ENCODE results near the gene TRIB2.

Gene TRIB2

DNA sequence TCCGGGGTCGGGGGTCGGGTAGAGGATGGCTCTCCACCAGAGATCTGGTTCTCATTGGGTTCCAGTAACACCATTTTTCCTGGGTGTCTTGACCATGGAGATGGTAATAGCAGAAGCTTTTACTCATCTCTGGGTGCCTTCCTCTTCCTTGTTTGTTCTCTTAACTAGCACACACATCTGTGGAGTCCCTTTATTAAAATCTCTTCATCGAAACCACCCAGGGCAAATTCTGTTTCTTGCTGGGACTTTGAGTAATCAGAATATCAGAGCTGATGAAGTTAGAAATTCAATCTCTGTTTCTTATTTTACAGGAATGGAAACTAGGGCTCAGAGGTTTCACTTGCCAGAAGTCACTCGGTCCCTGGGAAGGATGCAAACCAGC is 15.0 kb upstream of the TRIB2 start:
- no peak for DNase-seq

DNA sequence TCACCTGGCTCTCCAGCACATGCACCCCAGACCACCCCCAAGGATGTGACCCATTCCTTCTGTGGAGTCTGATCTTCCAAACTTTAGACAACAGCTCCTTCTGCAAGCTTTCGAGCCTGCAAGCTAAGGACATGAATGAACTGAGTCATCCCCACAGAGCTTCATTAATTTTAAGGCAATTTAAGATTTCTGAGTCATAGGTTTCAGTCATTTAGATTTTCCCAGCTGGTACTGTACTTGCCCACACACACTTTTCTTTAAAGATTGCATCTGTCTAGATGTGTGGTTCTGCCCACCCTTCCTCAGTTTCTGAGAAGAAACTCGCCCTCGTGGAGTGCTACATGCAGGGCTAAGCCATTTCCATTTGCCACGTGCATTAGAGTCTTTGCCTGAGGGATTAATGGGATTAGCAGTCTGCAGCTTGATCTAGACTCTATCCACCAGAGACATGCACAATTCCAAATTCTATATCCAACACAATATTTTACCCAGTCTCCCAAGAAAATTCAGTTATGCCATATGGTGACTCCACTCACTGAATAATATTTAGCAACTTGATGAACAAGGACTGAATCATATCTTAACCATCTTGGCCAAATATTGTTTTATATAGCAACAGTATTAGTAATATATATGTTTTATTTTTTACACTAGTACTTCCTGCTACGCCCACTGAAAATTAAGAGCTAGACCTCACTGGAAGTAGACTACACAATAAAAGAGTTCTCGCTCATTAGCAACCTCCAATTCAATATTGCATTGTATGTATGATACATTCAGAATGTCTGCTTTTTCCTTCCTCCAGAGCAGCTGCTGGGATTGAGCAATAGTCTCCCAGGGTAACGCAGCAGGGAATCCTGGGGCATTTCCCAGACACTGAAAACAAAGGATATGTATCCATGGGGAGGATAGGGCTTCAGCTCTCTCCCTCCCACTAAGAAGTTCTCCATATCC is 14.3 kb upstream of the TRIB2 start:
- DNase-seq, result peak; percentile 80

DNA sequence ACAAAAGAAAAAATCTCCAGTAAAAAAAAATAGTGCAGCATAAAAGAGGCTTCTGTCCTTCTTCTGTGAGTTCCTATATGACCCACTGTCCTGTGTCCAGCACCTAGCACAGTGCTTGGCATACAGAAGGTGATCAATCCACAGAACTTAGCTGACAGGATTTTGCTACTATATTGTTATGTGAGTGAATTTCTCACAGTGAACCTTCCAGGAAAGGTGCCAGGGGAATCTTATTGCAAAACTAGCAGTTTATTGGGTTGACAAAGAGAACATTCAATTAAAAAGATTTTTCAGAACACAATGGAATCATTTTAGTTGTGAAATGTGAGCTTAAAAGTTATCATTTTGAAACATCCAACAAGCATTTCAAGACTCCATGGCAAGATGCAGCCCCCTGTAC is 12.4 kb upstream of the TRIB2 start:
- no peak for DNase-seq

DNA sequence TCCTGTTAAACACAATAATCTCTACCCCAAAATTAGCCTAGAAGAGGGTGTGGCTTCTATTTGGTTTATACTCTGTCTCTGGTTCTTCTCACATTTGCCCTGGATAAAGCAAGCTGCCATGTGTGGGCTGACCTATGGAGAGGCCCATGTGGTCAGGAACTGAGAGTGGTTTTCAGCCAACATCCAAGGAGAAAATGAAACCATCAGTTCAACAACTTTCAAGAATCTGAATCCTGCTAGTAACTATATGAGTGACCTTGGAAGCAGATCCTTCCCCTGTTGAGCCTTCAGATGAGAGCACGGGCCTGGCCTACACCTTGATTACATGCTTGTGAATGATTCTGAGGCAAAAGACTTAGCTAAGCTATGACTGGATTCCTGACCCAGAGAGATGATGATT is 11.5 kb upstream of the TRIB2 start:
- no peak for DNase-seq

DNA sequence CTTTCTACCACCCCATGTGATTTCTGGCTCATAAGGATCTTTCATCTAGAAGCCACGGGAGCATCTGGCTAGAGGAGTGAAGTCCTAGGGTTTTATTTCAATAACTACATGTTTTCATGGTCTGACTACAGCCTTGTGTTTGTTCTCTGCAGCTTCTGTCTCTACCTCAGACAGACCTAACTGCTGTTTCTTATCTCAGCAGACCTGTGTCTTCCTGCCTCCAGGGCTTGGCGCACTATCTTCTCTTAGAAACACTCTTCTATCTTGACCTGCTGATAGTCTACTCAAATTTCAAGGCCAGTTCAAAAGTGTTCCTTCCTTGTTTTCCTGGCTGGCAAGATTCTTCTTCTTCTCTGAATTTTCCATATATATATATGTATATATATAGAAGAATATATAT is 11.0 kb upstream of the TRIB2 start:
- no peak for DNase-seq

DNA sequence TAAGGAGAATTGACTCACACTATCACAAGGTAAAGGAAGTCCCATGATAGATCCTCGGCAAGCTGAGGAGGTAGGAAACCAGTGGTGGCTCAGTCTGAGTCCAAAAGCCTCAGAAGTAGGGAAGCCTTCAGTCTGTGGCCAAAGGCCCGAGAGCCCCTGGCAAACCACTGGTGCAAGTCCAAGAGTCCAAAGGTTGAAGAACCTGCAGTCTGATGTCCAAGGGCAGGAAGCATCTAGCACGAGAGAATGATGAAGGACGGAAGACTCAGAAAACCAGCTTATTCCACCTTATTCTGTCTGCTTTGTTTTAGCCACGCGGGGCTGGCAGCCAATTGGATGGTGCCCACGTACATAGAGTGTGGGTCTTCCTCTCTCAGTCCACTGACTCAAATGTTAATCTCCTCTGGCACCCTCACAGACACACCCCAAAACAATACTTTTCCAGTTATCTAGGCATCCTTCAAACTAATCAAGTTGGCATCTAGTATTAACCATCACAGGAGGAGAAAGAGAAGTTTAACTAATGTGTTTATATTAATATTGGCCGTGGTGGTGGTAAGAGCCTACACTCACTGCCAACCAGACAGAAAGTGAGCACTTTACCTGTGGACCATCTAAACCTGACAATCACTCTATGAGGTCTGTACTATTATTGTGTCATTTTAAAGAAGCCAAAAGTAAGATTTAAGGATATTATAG is 8.1 kb upstream of the TRIB2 start:
- no peak for DNase-seq

DNA sequence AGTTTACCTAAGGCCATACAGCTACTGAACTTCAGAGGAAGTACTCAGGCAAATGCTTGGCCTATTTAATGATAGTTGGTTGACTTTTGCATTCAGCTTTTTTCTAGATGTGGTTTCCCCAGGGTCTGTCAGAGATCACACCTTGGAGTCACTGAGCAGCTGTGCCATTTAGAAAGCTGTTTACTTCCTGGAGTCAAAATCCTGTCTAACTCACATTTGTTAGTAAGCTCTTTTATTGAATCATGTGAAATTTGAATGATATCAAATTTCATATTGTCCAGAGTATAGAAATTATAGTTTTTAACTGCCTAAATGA is 7.6 kb upstream of the TRIB2 start:
- no peak for DNase-seq

DNA sequence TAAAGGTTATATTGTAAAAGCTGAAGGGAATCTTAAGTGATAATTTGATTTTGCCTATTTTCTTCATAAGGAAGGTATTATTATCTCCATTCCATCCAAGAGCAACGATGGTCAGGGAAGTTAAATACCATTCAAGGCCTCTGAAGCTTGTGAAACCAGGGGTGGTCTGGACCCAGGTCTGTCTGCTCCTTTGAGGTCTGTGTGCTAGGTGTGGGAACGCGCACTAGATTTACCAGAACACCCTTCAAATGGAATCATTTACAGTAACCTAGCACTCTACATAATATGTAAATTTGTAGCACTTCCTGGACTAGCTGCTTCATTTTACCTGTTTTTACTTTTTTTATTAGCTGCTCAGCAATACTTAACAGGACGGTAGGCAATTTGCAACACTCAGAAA is 6.4 kb upstream of the TRIB2 start:
- DNase-seq, result no peak

DNA sequence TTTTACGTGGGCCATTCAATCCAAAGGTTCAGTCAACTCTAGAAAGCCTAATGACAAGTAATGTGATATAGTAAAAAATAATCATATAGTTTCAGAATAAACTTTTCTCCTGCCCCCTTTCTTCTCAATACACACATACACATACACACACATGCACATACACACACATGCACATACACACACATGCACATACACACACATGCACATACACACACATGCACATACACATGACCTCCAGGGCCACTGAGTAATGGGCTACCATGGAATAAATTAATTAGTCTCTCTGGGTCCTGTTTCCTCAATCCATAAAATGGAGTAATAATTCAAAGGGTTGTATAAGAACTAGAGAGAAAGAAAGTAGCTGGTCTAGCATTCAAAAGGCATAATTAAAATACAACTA is 5.4 kb upstream of the TRIB2 start:
- DNase-seq, result no peak

DNA sequence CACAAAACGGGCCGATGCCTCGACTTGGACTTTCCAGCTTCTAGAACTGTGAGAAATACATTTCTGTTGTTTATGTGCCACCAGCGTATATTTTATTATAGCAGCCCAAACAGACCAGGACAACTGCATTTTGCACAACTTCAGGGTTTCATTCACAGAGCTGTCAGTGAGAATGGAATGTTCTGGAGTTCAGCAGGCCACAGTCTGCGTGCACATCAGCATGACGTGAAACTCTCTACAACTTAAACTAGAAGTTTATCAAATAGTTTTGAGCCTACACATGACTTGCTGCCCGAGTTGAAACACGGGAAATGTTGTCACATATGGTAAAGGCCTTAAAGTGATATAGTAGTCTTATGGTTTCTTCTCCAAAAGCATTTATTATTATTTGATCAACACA is 3.9 kb upstream of the TRIB2 start:
- no peak for DNase-seq

DNA sequence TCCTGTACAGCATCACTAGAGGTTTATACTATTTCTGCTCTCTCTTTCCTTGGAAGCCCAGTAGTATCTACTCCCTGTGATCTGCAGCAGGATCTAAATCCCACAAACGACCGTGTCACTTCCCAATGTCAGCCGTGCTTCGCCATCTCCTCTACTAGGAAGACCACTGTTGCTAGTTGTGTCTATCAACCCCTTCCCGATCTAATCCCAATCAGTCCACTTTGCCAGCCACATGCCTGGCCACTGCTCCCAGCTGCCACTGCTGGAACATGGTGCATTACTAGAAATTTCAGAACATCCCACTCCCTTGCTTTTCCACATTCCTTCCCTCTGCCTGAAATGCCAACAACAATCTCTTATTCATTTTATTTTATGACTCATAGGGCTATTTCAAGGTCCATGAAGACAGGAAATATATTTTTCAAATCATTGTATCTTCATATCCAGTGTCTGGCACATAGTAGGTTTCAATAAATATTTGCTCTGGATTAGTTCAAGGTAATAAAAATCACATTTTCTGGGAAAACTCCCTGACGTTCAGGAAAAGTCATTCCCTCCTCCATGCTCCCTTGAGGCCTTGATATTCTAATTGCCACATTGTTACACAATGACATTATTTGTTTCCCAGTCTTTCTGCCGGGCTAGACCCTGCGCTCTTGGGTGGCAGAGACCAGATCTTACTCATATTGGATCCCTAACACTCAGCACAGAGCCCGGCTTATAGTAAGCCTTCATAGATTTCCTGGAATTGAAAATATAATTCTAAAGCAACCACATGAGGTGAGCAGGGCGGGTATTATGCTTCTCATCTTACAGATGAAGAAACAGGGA is 2.1 kb upstream of the TRIB2 start:
- no peak for DNase-seq

DNA sequence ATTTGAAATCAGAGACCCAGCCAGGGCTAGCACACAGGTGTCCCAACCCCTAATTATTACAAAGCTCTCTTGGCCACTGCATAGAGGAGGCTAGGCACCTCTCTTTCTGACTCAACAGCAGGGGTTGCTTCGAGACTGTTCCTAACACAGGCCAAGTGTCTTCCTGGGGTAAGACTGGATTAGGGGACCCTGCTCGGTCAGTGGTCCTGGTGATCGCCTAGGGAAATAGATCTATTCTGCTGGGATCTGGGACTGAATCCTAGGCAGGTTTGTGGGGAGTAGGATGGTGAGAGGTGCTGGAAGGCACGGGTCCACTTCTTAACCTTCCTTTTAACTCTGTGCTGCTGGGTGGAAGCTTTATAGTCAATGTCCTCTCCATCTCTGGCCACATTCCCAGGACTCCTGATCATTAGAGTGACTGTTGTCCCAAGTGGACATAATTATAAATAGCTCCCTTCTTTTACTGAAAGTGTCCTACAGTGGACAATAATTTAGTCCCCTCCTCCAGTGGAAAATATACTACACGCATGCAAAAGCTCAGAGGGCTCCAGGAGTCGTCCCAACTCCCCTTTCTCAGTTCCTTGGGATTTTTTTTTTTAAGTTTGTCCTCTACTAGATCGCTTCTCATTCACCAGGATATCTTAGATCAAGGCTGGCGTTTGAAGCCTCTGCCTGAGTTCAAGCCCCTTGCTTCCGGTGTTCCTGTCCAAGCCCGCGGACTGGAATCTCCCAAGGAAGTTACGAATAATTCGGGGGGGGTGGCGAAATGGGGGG is 1.3 kb upstream of the TRIB2 start:
- DNase-seq, result no peak

DNA sequence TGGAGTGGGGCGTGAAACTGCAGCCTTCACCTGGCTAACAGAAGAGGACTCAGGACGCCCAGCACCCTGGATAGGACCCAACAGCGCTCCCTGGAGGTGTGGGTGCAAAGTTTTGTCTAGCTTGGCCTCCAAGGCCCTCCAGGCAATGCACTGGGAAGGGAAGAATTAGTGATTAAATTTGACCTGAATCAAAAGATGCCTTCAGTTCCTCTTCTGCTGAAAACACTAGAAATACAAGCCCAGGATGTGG is 779 bp upstream of the TRIB2 start:
- DNase-seq, result peak; percentile 80

DNA sequence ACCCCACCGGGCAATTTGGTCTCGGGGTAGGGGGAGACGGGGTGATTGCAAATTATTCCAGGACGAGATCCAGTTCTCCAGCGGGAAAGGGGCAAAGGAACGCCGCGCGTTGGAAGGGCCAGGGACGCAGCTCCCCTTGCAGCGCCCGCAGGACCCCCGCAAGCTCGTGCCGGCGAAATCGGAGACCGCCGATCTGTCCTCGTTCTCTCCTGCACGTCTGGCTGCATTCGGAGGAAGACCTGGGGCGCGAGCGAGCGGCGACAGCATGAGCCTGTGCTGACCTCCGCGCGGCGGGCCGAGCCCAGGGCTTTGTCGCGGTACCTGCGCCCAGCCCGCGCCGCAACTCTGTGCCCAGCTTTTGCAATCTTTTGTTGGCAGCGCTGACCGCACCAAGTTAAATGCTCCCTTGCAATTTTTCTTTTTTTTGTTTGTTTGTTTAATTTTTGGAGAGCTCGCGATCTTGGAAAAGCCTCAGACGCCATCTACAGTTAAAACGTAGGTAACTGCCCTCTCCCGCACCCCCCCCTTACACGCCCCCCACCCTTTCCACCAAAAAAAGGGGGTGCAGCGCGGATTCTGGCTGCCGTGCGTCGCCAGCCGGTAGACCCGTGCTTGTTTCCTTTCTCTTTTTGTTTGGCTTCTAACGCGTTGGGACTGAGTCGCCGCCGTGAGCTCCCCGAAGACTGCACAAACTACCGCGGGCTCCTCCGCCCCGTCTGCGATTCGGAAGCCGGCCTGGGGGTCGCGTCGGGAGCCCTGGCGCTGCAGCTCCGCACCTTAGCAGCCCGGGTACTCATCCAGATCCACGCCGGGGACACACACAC is 667 bp downstream of the TRIB2 start:
- peak; percentile 78 for DNase-seq

DNA sequence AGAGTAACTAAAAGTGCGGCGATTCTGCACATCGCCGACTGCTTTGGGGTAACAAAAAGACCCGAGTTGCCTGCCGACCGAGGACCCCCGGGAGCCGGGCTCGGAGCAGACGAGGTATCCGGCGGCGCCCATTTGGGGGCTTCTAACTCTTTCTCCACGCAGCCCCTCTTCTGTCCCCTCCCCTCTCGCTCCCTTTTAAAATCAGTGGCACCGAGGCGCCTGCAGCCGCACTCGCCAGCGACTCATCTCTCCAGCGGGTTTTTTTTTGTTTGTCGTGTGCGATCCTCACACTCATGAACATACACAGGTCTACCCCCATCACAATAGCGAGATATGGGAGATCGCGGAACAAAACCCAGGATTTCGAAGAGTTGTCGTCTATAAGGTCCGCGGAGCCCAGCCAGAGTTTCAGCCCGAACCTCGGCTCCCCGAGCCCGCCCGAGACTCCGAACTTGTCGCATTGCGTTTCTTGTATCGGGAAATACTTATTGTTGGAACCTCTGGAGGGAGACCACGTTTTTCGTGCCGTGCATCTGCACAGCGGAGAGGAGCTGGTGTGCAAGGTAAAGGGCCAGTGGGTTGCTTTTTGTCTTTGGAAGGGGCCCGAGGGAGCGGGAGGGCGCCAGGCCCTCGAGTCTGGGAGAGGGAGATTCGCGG is 1.4 kb downstream of the TRIB2 start:
- DNase-seq, result peak; percentile 55

DNA sequence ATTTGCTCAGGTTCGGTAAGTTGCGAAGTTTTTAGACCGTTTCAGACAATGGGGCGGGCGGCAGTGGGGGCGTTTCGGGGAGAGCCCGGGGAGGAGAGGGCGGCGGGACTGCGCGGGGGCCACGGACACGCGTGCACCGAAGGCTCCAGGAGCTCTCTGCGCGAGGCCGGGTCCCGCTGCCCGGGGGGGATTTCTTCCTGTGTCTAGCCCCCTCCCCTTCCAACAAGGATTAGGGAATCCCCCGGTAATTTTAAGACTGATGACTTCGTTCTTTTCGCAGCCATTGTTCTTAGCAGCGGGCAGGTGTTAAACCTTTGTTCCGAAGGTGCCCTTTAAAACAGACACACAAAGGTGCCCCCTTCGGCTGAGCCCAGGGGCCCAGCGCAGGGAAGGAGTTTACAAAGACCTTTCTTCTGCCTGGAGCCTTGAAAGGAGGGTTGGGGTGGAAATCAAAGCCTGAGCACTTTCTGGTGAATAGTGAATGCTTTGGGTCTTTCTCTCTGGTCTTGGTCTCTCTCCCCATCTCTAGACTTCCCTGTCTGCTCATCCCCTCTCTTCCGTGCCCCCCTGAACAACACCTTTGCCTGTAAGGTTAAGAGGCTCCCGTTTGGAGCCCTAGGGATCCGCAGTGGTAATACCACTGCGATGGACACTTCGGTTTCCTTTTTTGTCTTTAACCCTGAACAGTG is 2.1 kb downstream of the TRIB2 start:
- DNase-seq, result peak; percentile 45

DNA sequence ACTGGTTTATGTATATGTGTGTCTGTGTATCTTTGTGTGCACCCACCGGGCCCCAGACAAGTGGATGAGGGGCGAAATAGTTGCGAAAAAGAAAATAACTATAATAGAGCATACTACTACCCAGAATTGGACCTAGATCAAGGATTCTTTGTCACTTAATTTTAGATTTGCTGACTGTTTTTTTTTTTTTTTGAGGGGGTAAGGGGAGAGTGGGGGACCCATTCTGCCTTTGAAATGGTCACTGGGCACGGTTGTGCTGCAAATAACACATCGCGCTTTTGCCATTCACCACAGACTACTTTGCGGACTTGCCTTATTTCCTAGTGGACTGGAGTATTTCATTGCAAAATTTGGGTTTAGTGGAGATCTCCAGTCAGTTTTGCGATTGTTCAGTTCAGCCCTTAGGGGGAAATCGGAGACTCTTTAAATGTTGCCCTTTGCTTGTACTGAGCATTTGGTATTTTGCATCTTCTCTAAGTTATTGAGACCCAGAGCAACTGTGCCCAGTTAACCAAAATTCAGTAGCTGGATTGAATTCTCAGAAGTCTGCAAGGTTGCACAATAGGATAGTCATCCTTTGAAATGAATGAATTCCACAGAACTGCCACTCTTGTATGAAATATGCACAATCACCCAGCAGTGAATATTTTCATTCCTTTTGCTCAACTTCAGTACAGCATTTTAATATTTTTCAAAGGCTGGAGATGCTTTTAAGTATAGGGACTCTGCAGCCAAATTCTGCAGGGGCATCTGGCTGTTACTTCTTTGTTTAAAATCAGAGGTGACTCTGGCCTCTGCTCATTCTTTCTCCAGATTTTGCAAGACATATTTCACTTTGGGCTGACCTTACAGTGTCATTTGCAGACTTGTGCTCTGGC is 2.9 kb downstream of the TRIB2 start:
- no peak for DNase-seq

DNA sequence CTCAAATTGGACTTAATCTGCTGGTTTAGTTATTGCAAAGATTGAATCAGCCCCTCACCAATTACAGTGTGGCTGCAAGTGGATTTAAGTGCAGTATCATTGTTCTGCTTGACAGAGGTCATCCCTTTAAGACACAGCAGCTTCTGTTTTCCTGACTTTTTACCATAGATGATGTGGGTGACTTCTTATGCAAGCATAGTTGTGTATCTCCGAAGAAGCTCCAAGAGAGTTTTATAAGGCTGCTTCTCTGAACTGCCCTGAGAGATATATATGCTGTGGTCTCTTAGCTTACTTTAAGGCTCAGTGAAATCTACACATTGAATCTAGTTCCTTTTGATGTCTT is 3.5 kb downstream of the TRIB2 start:
- no peak for DNase-seq

DNA sequence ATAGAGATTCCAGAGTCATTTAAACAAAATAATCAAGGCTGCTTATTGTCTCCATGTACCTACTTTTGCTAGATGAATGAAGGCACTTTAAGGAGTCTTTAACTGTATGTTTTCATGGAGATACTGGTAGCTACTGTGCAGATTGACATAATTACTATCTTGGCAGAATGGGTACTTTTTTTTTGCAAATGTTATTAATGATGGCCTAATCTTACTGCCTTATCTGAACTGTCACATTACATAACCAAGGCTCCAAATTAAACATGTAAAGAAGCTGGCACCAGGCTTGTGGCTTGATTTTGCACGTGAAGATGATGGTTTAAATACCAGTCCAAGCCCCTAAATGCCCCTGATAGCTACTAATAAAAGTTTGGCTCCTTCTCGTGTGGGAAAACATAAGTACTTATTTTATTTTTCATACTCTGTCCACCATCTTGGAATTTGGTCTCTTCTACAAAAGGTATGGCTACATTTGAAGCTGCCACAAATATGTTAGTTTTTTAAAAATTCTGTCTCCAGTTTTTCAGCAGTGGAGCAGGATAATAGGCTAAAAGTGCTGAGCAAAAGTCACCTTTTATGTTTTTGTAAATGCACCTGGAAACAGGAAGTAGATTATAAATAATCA is 4.1 kb downstream of the TRIB2 start:
- no peak for DNase-seq

All from right hindlimb (tissue), 1 donor.